ENCODE results near the gene ZDHHC5. TPM values are rescaled to one million over a fixed set of nuclear protein-coding genes. Genes with fewer than 3 reads are reported as not detected.
A peak's percentile ranks its signal among the peaks of the same experiment; 100 is the strongest.

Gene ZDHHC5
- total RNA-seq, 1 experiment from 2014 or later, result 51.6 TPM

- TF ChIP-seq PRDM15 (CRISPR knock-in tag; IDR thresholded peaks at IDR 0.05) (no peak), EMX1 (CRISPR knock-in tag; IDR thresholded peaks at IDR 0.05) (no peak), MYBL2 (CRISPR knock-in tag; IDR thresholded peaks at IDR 0.05) (peak; percentile 48; the same call in 1 of the 2 replicates), ETV6 (CRISPR knock-in tag; IDR thresholded peaks at IDR 0.05) (no peak), NFYB (CRISPR knock-in tag; conservative IDR thresholded peaks at IDR 0.05; ENCODE audit: low read depth) (peak; percentile 77), USF2 (CRISPR knock-in tag; IDR thresholded peaks at IDR 0.05) (no peak), FOXP4 (CRISPR knock-in tag; IDR thresholded peaks at IDR 0.05) (no peak), ERG (CRISPR knock-in tag; IDR thresholded peaks at IDR 0.05) (no peak), HMGA2 (CRISPR knock-in tag; IDR thresholded peaks at IDR 0.05) (peak; percentile 12; the same call in 1 of the 2 replicates), FOXP1 (CRISPR knock-in tag; IDR thresholded peaks at IDR 0.05; ENCODE audit: borderline replicate concordance) (0 out of 2 replicates have a peak, but pooled peaks have one; percentile 59), NFE2L1 (CRISPR knock-in tag; IDR thresholded peaks at IDR 0.05) (0 out of 2 replicates have a peak, but pooled peaks have one; percentile 9), SMAD3 (CRISPR knock-in tag; IDR thresholded peaks at IDR 0.05; ENCODE audit: borderline replicate concordance) (no peak), USF1 (CRISPR knock-in tag; IDR thresholded peaks at IDR 0.05) (peak; percentile 36; the same call in 1 of the 2 replicates), SMAD4 (CRISPR knock-in tag; IDR thresholded peaks at IDR 0.05) (no peak), HMGXB4 (CRISPR knock-in tag; IDR thresholded peaks at IDR 0.05) (no peak), ZNF317 (CRISPR knock-in tag; IDR thresholded peaks at IDR 0.05; ENCODE audit: borderline replicate concordance, low read depth) (no peak), ZNF425 (CRISPR knock-in tag; conservative IDR thresholded peaks at IDR 0.05) (no peak)
Measured at GRCh38 chr11:57667117-57667735, 688 bp upstream of the ZDHHC5 start (continued).

All from WTC11 (cell line).